COLO829 (cell line): ENCODE results near the gene TATDN3.
"Not testable (repeated sequence)": the region's sequence is repeated elsewhere in the genome, so short reads cannot be mapped to it uniquely, and the experiment has no call there.

Source experiments
- DNase-seq: peaks from one replicate; pipeline ENCODE4 v3.0.0; 2012; ENCODE audit warnings: low spot score

Gene TATDN3

GRCh38 chr1:212827831-212828278 lies 36.2 kb downstream of the TATDN3 start:
- no peak for DNase-seq

GRCh38 chr1:212828395-212828794 lies 36.7 kb downstream of the TATDN3 start:
- DNase-seq = no peak

- DNase-seq = not testable (repeated sequence)
These were observed 41.8 kb downstream of the TATDN3 start for GRCh38 chr1:212833211-212834207.

DNA sequence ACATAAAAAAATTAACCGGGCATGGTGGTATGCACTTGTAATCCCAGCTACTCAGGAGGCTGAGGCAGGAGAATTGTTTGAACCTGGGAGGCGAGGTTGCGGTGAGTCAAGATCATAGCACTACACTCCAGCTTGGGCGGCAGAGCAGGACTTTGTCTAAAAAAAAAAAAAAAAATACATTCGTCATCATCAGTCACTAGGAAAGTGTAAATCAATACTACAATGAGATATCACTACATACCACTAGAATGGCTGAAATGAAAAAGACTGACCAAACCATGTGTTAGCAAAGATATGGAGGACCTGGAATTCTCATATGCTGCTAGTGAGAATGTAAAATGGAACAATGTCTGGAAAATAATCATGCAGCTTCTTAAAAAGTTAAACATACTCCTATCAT lies 46.5 kb downstream of the TATDN3 start:
- no peak for DNase-seq

- DNase-seq = not testable (repeated sequence)
These were observed 52.8 kb downstream of the TATDN3 start for GRCh38 chr1:212844521-212844920.

DNA sequence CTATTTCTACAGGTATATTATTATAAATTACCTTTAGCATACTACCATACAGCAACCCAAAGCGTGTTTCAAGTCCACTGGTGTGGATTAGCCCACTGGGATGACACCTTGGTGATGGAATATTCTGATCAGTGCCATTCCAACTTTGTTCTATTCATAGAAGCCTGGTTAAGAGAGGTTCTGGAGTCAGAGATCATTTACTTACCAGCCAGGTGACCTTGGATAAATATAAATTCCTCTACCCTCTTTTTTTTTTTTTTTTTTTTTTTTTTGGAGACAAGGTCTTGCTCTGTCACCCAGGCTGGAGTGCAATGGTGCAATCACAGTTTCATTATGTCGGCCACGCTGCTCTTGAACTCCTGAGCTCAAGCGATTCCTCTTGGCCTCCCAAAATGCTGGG lies 55.9 kb downstream of the TATDN3 start, which contains the start of gene SPATA45:
SPATA45 (minus strand) TSS at position 101 of the 400 bp plus-strand sequence. CDS start 11,500 bp downstream, outside the sequence.
- no peak for DNase-seq

- no peak for DNase-seq
These were observed 60.5 kb downstream of the TATDN3 start for GRCh38 chr1:212852105-212852688.

DNA sequence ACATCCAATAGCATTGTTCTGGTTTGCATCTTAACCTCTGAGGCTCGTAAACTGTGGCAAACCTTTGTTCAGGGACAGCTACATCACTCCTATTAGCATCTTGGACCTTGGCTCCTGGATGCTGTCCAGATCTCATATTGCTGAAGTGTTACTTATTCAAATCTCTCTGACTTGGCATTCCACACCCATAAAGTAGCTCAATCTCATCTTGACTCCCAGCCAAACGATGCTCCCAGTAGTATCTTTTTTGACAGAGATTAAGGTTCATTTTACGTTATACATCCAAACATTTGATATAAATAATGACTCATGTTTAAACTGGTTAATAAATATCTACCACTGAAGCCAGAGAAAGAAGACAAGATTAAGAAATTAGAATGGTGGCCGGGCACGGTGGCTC lies 62.0 kb downstream of the TATDN3 start:
- no peak for DNase-seq

DNA sequence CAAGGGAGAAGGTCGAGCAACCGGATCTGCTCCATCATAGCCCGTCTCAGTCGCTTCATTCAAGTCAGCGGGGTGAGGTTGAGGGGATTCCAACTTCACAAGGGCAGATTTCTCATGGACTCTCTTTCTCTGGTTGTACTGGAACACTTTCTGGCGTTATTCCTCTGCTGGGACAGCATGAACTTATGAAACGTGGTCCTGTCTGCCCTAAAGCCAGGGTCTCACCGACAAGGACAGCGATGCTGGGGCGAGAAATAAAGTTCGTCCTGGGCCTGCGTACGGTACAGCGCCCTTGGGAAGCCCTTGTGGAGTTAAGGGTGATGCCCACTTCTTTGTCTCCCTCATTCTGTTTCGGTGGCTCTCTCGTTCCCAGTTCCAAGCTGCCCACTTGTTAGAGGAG lies 65.1 kb downstream of the TATDN3 start:
- DNase-seq = no peak

- peak; percentile 95 for DNase-seq
These were observed 66.3 kb downstream of the TATDN3 start, which contains the start of gene FLVCR1 for GRCh38 chr1:212857992-212858460. FLVCR1 (plus strand) TSS chr1:212858275; CDS start chr1:212858453, 178 bp downstream.

DNA sequence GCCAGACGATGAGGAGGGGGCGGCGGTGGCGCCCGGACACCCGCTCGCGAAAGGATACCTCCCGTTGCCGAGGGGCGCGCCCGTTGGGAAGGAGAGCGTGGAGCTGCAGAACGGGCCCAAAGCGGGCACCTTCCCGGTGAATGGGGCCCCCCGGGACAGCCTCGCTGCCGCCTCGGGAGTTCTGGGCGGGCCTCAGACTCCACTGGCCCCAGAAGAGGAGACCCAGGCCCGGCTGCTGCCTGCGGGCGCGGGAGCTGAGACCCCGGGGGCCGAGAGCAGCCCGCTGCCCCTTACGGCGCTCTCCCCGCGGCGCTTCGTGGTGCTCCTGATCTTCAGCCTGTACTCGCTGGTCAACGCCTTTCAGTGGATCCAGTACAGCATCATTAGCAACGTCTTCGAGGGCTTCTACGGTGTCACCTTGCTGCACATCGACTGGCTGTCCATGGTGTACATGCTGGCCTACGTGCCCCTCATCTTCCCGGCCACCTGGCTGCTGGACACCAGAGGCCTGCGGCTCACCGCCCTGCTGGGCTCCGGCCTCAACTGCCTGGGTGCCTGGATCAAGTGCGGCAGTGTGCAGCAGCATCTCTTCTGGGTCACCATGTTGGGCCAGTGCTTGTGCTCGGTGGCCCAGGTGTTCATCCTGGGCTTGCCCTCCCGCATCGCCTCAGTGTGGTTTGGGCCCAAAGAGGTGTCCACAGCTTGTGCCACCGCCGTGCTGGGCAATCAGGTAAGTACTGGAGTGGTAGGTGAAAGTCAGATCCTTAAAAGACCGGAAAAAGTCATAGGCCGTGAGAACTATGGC lies 67.0 kb downstream of the TATDN3 start:
- peak; percentile 42 for DNase-seq

DNA sequence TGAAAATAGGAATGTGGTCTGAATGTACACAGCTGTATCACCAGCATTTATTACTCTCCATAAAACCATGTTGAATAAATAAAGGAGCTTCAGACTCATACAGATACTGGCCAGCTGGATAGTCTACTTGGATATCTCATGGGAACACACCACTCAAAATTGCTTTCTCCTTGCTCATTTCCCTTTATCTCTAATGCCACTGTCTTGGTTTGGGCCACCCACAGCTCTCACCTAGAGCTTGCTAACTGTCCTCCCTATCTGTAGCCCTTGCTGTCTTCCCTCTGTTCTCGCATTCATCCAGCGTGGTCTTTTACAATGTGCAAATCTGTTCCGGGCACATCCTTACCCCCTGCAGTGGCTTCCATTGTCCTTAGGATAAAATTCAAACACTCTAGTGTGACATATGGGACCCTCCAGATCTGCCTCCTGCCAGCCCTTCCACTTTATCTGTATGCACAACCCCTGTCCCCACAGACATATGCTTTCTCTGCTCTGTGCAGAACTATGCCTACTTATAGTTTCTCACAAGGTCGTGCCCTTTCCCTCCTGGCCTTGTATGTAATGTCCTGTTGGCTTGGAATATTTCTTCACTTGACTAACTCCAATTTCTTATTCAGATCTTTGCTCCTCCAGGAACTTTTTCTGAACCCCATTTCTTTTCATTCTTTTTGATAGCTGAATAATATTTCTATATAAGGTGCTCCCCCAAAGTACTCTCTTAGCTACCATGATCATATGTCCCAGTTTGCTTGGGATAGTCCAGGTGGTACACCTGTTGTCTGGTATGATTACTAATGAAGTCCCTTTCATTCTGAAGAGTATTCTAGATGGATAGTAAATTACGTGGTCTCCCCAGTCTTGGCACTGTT lies 69.3 kb downstream of the TATDN3 start:
- no peak for DNase-seq

- DNase-seq = no peak
These were observed 70.5 kb downstream of the TATDN3 start for GRCh38 chr1:212862111-212862690.

GRCh38 chr1:212863345-212863744 lies 71.7 kb downstream of the TATDN3 start:
- not testable (repeated sequence) for DNase-seq

GRCh38 chr1:212864201-212864600 lies 72.5 kb downstream of the TATDN3 start:
- no peak for DNase-seq
